ENCODE measurements around the gene ARID3A. TPM values are rescaled to one million over a fixed set of nuclear protein-coding genes. Genes with fewer than 3 reads are reported as not detected.

Gene ARID3A
- total and polyA plus RNA-seq, 4 donors = 7.7 to 29.7 (median 19.8) TPM

DNA sequence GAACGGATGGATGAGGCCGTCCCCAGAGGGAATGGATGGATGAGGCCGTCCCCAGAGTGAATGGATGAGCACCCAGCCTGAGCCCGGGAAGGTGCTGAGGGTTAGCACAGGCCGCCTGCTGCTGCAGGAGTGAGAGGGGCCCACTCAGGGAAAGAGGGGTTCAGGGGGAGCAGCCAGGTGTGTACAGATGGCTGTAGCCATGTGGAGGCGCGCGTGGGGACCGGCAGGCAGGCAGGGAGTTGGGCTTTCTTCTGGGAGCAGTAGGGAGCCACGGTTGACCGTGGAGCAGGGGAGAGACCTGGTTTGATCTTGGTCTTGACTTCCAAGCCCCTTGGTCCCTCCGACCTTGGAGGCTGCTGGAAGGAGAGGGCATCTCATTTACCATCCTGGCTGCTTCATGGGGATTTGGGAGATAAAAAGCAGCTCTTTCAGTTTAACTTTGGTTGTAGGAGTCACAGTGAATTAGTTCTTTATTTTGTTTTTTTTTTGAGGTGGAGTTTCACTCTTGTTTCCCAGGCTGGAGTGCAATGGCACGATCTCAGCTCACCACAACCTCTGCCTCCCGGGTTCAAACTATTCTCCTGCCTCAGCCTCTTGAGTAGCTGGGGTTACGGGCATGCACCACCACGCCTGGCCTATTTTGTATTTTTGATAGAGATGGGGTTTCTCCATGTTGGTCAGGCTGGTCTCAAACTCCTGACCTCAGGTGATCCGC is 24.7 kb downstream of the ARID3A start:
- no peak overlapping the region for H3K9ac ChIP-seq (ENCODE audit: insufficient read depth in 1 of 2, low read length in 2 of 2)
- peaks cover 0 to 6% (median 0%) of the 10 kb centered on the region in 4 donors for H3K36me3 ChIP-seq (ENCODE audit: control insufficient read depth in 4 of 4, insufficient read depth in 4 of 4, low read length in 4 of 4)
- H3K27me3 ChIP-seq (ENCODE audit: control insufficient read depth in 3 of 3, insufficient read depth in 3 of 3, low read length in 2 of 3) = no peaks in the 10 kb centered on the region
- no peak overlapping the region for H3K27ac ChIP-seq (ENCODE audit: low read depth in 1 of 2, low read length in 1 of 2)
- H3K9me3 ChIP-seq (ENCODE audit: control insufficient read depth in 4 of 4, insufficient read depth in 3 of 4, low read length in 3 of 4) = no peaks in the 10 kb centered on the region
- peaks cover 0 to 28% (median 7%) of the 10 kb centered on the region in 5 donors for H3K4me1 ChIP-seq (ENCODE audit: control insufficient read depth in 5 of 5, insufficient read depth in 5 of 5, low read length in 5 of 5)
- ATAC-seq (ENCODE audit: insufficient read depth, low FRiP score) (no peak), DNase-seq (no peak)
- 87 to 90% methylated on average over 17 of the region's 17 CpGs for WGBS, 2 donors
- TF ChIP-seq, protein P1, sequence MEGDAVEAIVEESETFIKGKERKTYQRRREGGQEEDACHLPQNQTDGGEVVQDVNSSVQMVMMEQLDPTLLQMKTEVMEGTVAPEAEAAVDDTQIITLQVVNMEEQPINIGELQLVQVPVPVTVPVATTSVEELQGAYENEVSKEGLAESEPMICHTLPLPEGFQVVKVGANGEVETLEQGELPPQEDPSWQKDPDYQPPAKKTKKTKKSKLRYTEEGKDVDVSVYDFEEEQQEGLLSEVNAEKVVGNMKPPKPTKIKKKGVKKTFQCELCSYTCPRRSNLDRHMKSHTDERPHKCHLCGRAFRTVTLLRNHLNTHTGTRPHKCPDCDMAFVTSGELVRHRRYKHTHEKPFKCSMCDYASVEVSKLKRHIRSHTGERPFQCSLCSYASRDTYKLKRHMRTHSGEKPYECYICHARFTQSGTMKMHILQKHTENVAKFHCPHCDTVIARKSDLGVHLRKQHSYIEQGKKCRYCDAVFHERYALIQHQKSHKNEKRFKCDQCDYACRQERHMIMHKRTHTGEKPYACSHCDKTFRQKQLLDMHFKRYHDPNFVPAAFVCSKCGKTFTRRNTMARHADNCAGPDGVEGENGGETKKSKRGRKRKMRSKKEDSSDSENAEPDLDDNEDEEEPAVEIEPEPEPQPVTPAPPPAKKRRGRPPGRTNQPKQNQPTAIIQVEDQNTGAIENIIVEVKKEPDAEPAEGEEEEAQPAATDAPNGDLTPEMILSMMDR (IDR thresholded peaks at IDR 0.05; ENCODE audit: control extremely low read depth, extremely low read depth) = no peak
- H3K4me3 ChIP-seq = no peak overlapping the region

DNA sequence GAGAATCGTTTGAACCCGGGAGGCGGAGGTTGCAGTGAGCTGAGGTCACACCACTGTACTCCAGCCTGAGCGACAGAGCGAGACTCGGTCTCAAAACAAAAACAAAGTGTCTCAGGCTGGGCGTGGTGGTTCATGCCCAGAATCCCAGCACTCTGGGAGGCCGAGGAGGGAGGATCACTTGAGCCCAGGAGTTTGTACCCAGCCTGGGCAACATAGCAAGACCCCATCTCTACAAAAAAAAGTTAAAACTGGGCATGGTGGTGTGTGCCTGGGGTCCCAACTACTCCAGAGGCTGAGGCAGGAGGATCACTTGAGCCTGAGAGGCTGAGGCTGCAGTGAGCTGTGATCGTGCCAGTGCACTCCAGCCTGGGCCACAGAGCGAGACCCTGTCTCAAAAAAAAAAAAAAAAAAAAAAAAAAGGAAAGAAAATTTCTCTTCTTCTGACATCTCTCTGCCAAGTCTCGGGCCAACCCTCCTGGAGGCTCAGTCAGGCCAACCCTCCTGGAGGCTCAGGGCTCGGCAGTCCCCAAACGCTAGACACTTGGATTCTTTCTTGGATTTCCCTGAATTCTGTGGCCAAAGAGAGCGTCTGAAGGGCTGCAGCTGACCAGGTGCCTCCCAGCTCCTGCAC is 26.3 kb downstream of the ARID3A start:
- peaks cover 0 to 5% (median 0%) of the 10 kb centered on the region in 4 donors for H3K36me3 ChIP-seq (ENCODE audit: control insufficient read depth in 4 of 4, insufficient read depth in 4 of 4, low read length in 4 of 4)
- H3K9ac ChIP-seq (ENCODE audit: insufficient read depth in 1 of 2, low read length in 2 of 2) = no peak overlapping the region
- no peaks in the 10 kb centered on the region for H3K9me3 ChIP-seq (ENCODE audit: control insufficient read depth in 4 of 4, insufficient read depth in 3 of 4, low read length in 3 of 4)
- 66 to 78% methylated on average over 14 of the region's 14 CpGs for WGBS, 2 donors
- DNase-seq (no peak), ATAC-seq (ENCODE audit: insufficient read depth, low FRiP score) (no peak)
- peaks cover 0 to 39% (median 10%) of the 10 kb centered on the region in 5 donors for H3K4me1 ChIP-seq (ENCODE audit: control insufficient read depth in 5 of 5, insufficient read depth in 5 of 5, low read length in 5 of 5)
- TF ChIP-seq, protein P1 (IDR thresholded peaks at IDR 0.05; ENCODE audit: control extremely low read depth, extremely low read depth) = no peak
- H3K27me3 ChIP-seq (ENCODE audit: control insufficient read depth in 3 of 3, insufficient read depth in 3 of 3, low read length in 2 of 3) = no peaks in the 10 kb centered on the region
- no peak overlapping the region for H3K27ac ChIP-seq (ENCODE audit: low read depth in 1 of 2, low read length in 1 of 2)
- H3K4me3 ChIP-seq = no peak overlapping the region

DNA sequence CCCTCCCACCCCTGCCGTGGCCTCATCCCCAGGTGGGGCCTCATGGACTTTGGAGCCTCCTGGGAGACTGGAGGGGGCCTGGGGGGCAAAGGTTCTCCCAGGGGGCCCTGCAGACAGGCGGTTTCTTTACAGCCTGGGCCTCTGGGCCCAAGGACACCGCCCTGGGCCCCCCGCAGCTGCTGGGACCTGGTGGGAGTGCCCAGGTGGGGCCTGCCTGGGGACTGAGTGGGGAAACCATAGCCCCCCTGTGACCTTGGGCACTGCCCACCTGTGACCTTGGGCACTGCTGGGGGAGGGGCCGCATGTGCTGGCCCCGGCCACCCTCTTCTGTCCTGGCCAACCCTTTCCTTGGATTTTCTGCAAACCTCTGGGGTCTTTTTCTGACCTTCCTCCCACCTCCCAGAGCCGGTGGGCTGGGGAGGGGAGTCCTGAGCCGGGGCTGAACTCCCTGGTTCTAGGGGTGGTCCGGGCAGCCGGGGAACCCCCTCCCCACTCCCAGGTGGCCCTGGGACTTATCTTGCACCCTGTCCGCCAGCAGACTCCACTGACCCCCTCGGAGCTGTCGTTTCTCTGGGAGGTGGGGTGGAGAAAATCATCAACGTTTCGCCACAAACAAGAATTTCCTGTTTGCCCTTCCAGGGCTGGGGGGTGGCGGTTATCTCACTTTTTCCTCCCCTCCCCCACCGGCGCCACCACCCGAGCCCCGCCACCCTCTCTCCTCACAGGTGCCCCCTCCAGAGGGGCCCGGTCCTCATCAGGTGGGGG is 27.0 kb downstream of the ARID3A start:
- no peaks in the 10 kb centered on the region for H3K27me3 ChIP-seq (ENCODE audit: control insufficient read depth in 3 of 3, insufficient read depth in 3 of 3, low read length in 2 of 3)
- no peak overlapping the region for H3K27ac ChIP-seq (ENCODE audit: low read depth in 1 of 2, low read length in 1 of 2)
- H3K9ac ChIP-seq (ENCODE audit: insufficient read depth in 1 of 2, low read length in 2 of 2) = no peak overlapping the region
- peaks cover 0 to 40% (median 10%) of the 10 kb centered on the region in 5 donors for H3K4me1 ChIP-seq (ENCODE audit: control insufficient read depth in 5 of 5, insufficient read depth in 5 of 5, low read length in 5 of 5)
- H3K36me3 ChIP-seq (ENCODE audit: control insufficient read depth in 4 of 4, insufficient read depth in 4 of 4, low read length in 4 of 4) = no peaks in the 10 kb centered on the region
- DNase-seq (peak; percentile 60 to 80 (median 66)), ATAC-seq (ENCODE audit: insufficient read depth, low FRiP score) (no peak)
- no peaks in the 10 kb centered on the region for H3K9me3 ChIP-seq (ENCODE audit: control insufficient read depth in 4 of 4, insufficient read depth in 3 of 4, low read length in 3 of 4)
- no peak overlapping the region for H3K4me3 ChIP-seq
- WGBS, 2 donors = 11 to 23% methylated on average over 21 of the region's 21 CpGs
- TF ChIP-seq, protein P1 (IDR thresholded peaks at IDR 0.05; ENCODE audit: control extremely low read depth, extremely low read depth) = no peak

Data from lung (tissue), 12 donors.